Measurements from ENCODE around the gene CMC1.

CMC1 gene

GRCh38 chr3:28348629-28349468 is 107.4 kb downstream of the CMC1 start, which contains the start of the genes AZI2 and ZCWPW2:
Gene AZI2, minus strand, starts transcription at chr3:28348824. Its CDS starts 8,207 bp downstream, at chr3:28340617.
Gene ZCWPW2, plus strand, starts transcription at chr3:28348721. Its CDS starts 64,348 bp downstream, at chr3:28413069.
- H3K27ac ChIP-seq (ENCODE audit: low read depth, low read length): peak within 1 kb of the TSS; percentile 40
- no peaks in the 10 kb centered on the region for H3K27me3 ChIP-seq (ENCODE audit: low read length)
- no peak for TF ChIP-seq CTCF (IDR thresholded peaks at IDR 0.05; ENCODE audit: insufficient read depth, low read length, poor library complexity, severe bottlenecking)
- no peak for TF ChIP-seq EZH2phosphoT487 (conservative IDR thresholded peaks at IDR 0.05; ENCODE audit: low read length)

GRCh38 chr3:28349469-28350000 is 108.1 kb downstream of the CMC1 start:
- Histone ChIP-seq H3K9ac (ENCODE audit: low read length) (peak overlapping the region; percentile 73), H2AFZ (ENCODE audit: low read depth, low read length, severe bottlenecking) (peak overlapping the region; percentile 81), H4K20me1 (ENCODE audit: low read depth, low read length) (no peaks in the 10 kb centered on the region), H3F3A (ENCODE audit: insufficient read depth) (no peaks in the 10 kb centered on the region), H3K4me3 (ENCODE audit: insufficient read depth, low read length, poor library complexity, severe bottlenecking) (peak overlapping the region; percentile 66), H3K27ac (ENCODE audit: low read depth, low read length) (no peak overlapping the region; the same call in 1 of the 2 replicates), H3K27me3 (ENCODE audit: low read length) (no peaks in the 10 kb centered on the region), H3K9me3 (ENCODE audit: insufficient read depth, low read length) (no peaks in the 10 kb centered on the region), H3K4me2 (ENCODE audit: low read depth, low read length, poor library complexity, severe bottlenecking) (peak overlapping the region; percentile 95), H3K9me2 (replicated peaks; ENCODE audit: insufficient read depth, low read length) (no peaks in the 10 kb centered on the region), H3K79me2 (ENCODE audit: insufficient read depth, low read length) (peaks cover 4% of the 10 kb centered on the region; the same call in 1 of the 2 replicates), H3K36me3 (ENCODE audit: low read length) (peaks cover 8% of the 10 kb centered on the region; the same call in 1 of the 2 replicates)
- TF ChIP-seq CTCF (IDR thresholded peaks at IDR 0.05; ENCODE audit: insufficient read depth, low read length, poor library complexity, severe bottlenecking) (no peak), EZH2phosphoT487 (conservative IDR thresholded peaks at IDR 0.05; ENCODE audit: low read length) (no peak)

More at GRCh38 chr3:28348629-28349468, 107.4 kb downstream of the CMC1 start, which contains the start of the genes AZI2 and ZCWPW2:
- H3K4me2 ChIP-seq (ENCODE audit: low read depth, low read length, poor library complexity, severe bottlenecking): peak within 1 kb of the TSS; percentile 95
- no peaks in the 10 kb centered on the region for H4K20me1 ChIP-seq (ENCODE audit: low read depth, low read length)
- peak within 1 kb of the TSS; percentile 81 for H2AFZ ChIP-seq (ENCODE audit: low read depth, low read length, severe bottlenecking)
- H3K9ac ChIP-seq (ENCODE audit: low read length): peak within 1 kb of the TSS; percentile 73
- no peaks in the 10 kb centered on the region for H3K9me2 ChIP-seq (replicated peaks; ENCODE audit: insufficient read depth, low read length)
- H3K9me3 ChIP-seq (ENCODE audit: insufficient read depth, low read length): no peaks in the 10 kb centered on the region
- peaks cover 8% of the 10 kb centered on the region; the same call in 1 of the 2 replicates for H3K36me3 ChIP-seq (ENCODE audit: low read length)
- peaks cover 4% of the 10 kb centered on the region; the same call in 1 of the 2 replicates for H3K79me2 ChIP-seq (ENCODE audit: insufficient read depth, low read length)
- peak within 1 kb of the TSS; percentile 66 for H3K4me3 ChIP-seq (ENCODE audit: insufficient read depth, low read length, poor library complexity, severe bottlenecking)
- H3F3A ChIP-seq (ENCODE audit: insufficient read depth): no peaks in the 10 kb centered on the region
